ENCODE measurements around the gene CBLN1. TPM values are rescaled to one million over a fixed set of nuclear protein-coding genes. Genes with fewer than 3 reads are reported as not detected.

CBLN1 gene
- total RNA-seq = 0.23 TPM

GRCh38 chr16:49281480-49281842, at the start of gene CBLN1:
CBLN1 (minus strand) TSS chr16:49281838; CDS start chr16:49281465, 373 bp downstream.

Other genes with a start within 250 kb of the CBLN1 start
- gene C16orf78, start 92.0 kb upstream of the CBLN1 start, total RNA-seq = not detected